DOHH2 (cell line): ENCODE data around the gene SPNS2.

Experiments used
- EZH2phosphoT487 ChIP-seq: fragments of 200-600 bp; sonication (generic); IDR thresholded peaks from 2 replicates; pipeline ENCODE4 v1.6.1; 2017; ENCODE audit warnings: borderline replicate concordance, mild to moderate bottlenecking, antibody characterized with exemption, low read length, moderate library complexity, mixed read lengths
- TF ChIP-seq, protein P1 (sequence below): fragments of 200-600 bp; sonication (generic); IDR thresholded peaks from one replicate; pipeline ENCODE4 v1.5.1; 2014; ENCODE audit warnings: antibody characterized with exemption, mild to moderate bottlenecking, low read depth, low read length; ENCODE audit not compliant: poor library complexity, severe bottlenecking

- TF ChIP-seq, protein P1, sequence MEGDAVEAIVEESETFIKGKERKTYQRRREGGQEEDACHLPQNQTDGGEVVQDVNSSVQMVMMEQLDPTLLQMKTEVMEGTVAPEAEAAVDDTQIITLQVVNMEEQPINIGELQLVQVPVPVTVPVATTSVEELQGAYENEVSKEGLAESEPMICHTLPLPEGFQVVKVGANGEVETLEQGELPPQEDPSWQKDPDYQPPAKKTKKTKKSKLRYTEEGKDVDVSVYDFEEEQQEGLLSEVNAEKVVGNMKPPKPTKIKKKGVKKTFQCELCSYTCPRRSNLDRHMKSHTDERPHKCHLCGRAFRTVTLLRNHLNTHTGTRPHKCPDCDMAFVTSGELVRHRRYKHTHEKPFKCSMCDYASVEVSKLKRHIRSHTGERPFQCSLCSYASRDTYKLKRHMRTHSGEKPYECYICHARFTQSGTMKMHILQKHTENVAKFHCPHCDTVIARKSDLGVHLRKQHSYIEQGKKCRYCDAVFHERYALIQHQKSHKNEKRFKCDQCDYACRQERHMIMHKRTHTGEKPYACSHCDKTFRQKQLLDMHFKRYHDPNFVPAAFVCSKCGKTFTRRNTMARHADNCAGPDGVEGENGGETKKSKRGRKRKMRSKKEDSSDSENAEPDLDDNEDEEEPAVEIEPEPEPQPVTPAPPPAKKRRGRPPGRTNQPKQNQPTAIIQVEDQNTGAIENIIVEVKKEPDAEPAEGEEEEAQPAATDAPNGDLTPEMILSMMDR = no peak
- no peak for TF ChIP-seq EZH2phosphoT487
These were observed 86.9 kb downstream of the SPNS2 start for GRCh38 chr17:4585638-4585994.
